ENCODE results near the gene TMSB4X.
A peak's percentile ranks its signal among the peaks of the same experiment; 100 is the strongest.
"Not testable (repeated sequence)": the region's sequence is repeated elsewhere in the genome, so short reads cannot be mapped to it uniquely, and the experiment has no call there.

TMSB4X gene

GRCh38 chrX:12955882-12956703 lies 18.8 kb upstream of the TMSB4X start:
- DNase-seq: peak; percentile 86

GRCh38 chrX:12956704-12957534 lies 18.0 kb upstream of the TMSB4X start:
- DNase-seq: peak; percentile 82

- DNase-seq: no peak
Observed at GRCh38 chrX:12958059-12958458, 16.9 kb upstream of the TMSB4X start.

GRCh38 chrX:12958461-12958860 lies 16.4 kb upstream of the TMSB4X start:
- no peak for DNase-seq

- DNase-seq: no peak
Observed at GRCh38 chrX:12961196-12961718, 13.7 kb upstream of the TMSB4X start.

- DNase-seq: no peak
Observed at GRCh38 chrX:12962041-12962504, 12.8 kb upstream of the TMSB4X start.

- DNase-seq: not testable (repeated sequence)
Observed at GRCh38 chrX:12963210-12963850, 11.6 kb upstream of the TMSB4X start.

GRCh38 chrX:12965131-12965940 lies 9.6 kb upstream of the TMSB4X start:
- no peak for DNase-seq

GRCh38 chrX:12966151-12966550 lies 8.8 kb upstream of the TMSB4X start:
- no peak for DNase-seq

GRCh38 chrX:12967711-12968465 lies 7.0 kb upstream of the TMSB4X start:
- no peak for DNase-seq

- peak; percentile 75 for DNase-seq
Observed at GRCh38 chrX:12970691-12971202, 4.2 kb upstream of the TMSB4X start.

GRCh38 chrX:12971282-12972003 lies 3.5 kb upstream of the TMSB4X start:
- DNase-seq: no peak

- no peak for DNase-seq
Observed at GRCh38 chrX:12972243-12972642, 2.7 kb upstream of the TMSB4X start.

- DNase-seq: no peak
Observed at GRCh38 chrX:12972878-12973560, 1.9 kb upstream of the TMSB4X start.

- peak; percentile 68 for DNase-seq
Observed at GRCh38 chrX:12973561-12974304, 1.2 kb upstream of the TMSB4X start.

GRCh38 chrX:12974305-12974795 lies 560 bp upstream of the TMSB4X start:
- DNase-seq: peak; percentile 63

- no peak for DNase-seq
Observed at GRCh38 chrX:12975670-12975965, 708 bp downstream of the TMSB4X start.

GRCh38 chrX:12975991-12976558 lies 1.2 kb downstream of the TMSB4X start:
- DNase-seq: peak; percentile 74

Measured in CD4-positive, alpha-beta T cell treated with Interleukin-15 for 1 hour (primary cell).